ENCODE data around the gene KBTBD13.

Gene KBTBD13

GRCh38 chr15:65060641-65061397 is 15.7 kb upstream of the KBTBD13 start:
- H3K9ac ChIP-seq (ENCODE audit: low read depth, low read length): no peak overlapping the region
- no peak overlapping the region for H3K27ac ChIP-seq (ENCODE audit: low read depth, low read length)
- no peaks in the 10 kb centered on the region for H3K27me3 ChIP-seq (ENCODE audit: insufficient read depth, low read length)
- 95% methylated on average over 6 of the region's 6 CpGs for WGBS
- H3K36me3 ChIP-seq (ENCODE audit: insufficient read depth, low read length): peaks cover 4% of the 10 kb centered on the region; the same call in 1 of the 2 replicates
- H3K9me3 ChIP-seq (ENCODE audit: insufficient read depth, low read depth, low read length): no peaks in the 10 kb centered on the region
- peaks cover 8% of the 10 kb centered on the region; the same call in 1 of the 2 replicates for H3K4me1 ChIP-seq (ENCODE audit: insufficient read depth, low read length)
- H3K4me3 ChIP-seq (ENCODE audit: low read length): no peak overlapping the region

GRCh38 chr15:65062061-65062460 is 14.5 kb upstream of the KBTBD13 start:
- WGBS: 89% methylated on average over 5 of the region's 5 CpGs
- peaks cover 19% of the 10 kb centered on the region for H3K4me1 ChIP-seq (ENCODE audit: insufficient read depth, low read length)

GRCh38 chr15:65062726-65063125 is 13.8 kb upstream of the KBTBD13 start:
- H3K4me3 ChIP-seq (ENCODE audit: low read length): no peak overlapping the region
- H3K27ac ChIP-seq (ENCODE audit: low read depth, low read length): no peak overlapping the region
- H3K36me3 ChIP-seq (ENCODE audit: insufficient read depth, low read length): peaks cover 4% of the 10 kb centered on the region; the same call in 1 of the 2 replicates
- WGBS: 90% methylated on average over 5 of the region's 5 CpGs
- no peaks in the 10 kb centered on the region for H3K27me3 ChIP-seq (ENCODE audit: insufficient read depth, low read length)
- H3K9ac ChIP-seq (ENCODE audit: low read depth, low read length): no peak overlapping the region
- no peaks in the 10 kb centered on the region for H3K9me3 ChIP-seq (ENCODE audit: insufficient read depth, low read depth, low read length)
- peaks cover 23% of the 10 kb centered on the region for H3K4me1 ChIP-seq (ENCODE audit: insufficient read depth, low read length)

More at GRCh38 chr15:65062061-65062460, 14.5 kb upstream of the KBTBD13 start:
- Histone ChIP-seq H3K27ac (ENCODE audit: low read depth, low read length) (no peak overlapping the region), H3K27me3 (ENCODE audit: insufficient read depth, low read length) (no peaks in the 10 kb centered on the region), H3K36me3 (ENCODE audit: insufficient read depth, low read length) (peaks cover 4% of the 10 kb centered on the region; the same call in 1 of the 2 replicates), H3K9me3 (ENCODE audit: insufficient read depth, low read depth, low read length) (no peaks in the 10 kb centered on the region), H3K9ac (ENCODE audit: low read depth, low read length) (no peak overlapping the region), H3K4me3 (ENCODE audit: low read length) (no peak overlapping the region)

- H3K27ac ChIP-seq (ENCODE audit: low read depth, low read length): peak overlapping the region; percentile 70; the same call in 1 of the 2 replicates
- peak overlapping the region; percentile 69 for H3K4me3 ChIP-seq (ENCODE audit: low read length)
- peaks cover 28% of the 10 kb centered on the region for H3K4me1 ChIP-seq (ENCODE audit: insufficient read depth, low read length)
- no peaks in the 10 kb centered on the region for H3K27me3 ChIP-seq (ENCODE audit: insufficient read depth, low read length)
- WGBS: 41% methylated on average over 2 of the region's 3 CpGs
- H3K36me3 ChIP-seq (ENCODE audit: insufficient read depth, low read length): no peaks in the 10 kb centered on the region
- no peaks in the 10 kb centered on the region for H3K9me3 ChIP-seq (ENCODE audit: insufficient read depth, low read depth, low read length)
- H3K9ac ChIP-seq (ENCODE audit: low read depth, low read length): no peak overlapping the region
Measured at GRCh38 chr15:65066001-65066634, 10.4 kb upstream of the KBTBD13 start.

- WGBS: 4% methylated on average over 8 of the region's 9 CpGs
- peak overlapping the region; percentile 70 for H3K9ac ChIP-seq (ENCODE audit: low read depth, low read length)
- H3K9me3 ChIP-seq (ENCODE audit: insufficient read depth, low read depth, low read length): no peaks in the 10 kb centered on the region
- no peaks in the 10 kb centered on the region for H3K27me3 ChIP-seq (ENCODE audit: insufficient read depth, low read length)
- peak overlapping the region; percentile 69 for H3K4me3 ChIP-seq (ENCODE audit: low read length)
- peak overlapping the region; percentile 70; the same call in 1 of the 2 replicates for H3K27ac ChIP-seq (ENCODE audit: low read depth, low read length)
- H3K36me3 ChIP-seq (ENCODE audit: insufficient read depth, low read length): no peaks in the 10 kb centered on the region
- peaks cover 29% of the 10 kb centered on the region for H3K4me1 ChIP-seq (ENCODE audit: insufficient read depth, low read length)
Measured at GRCh38 chr15:65066635-65067316, 9.8 kb upstream of the KBTBD13 start.

GRCh38 chr15:65067317-65067644 is 9.3 kb upstream of the KBTBD13 start:
- H3K4me3 ChIP-seq (ENCODE audit: low read length): peak overlapping the region; percentile 69
- H3K9me3 ChIP-seq (ENCODE audit: insufficient read depth, low read depth, low read length): no peaks in the 10 kb centered on the region
- peak overlapping the region; percentile 70; the same call in 1 of the 2 replicates for H3K27ac ChIP-seq (ENCODE audit: low read depth, low read length)
- H3K27me3 ChIP-seq (ENCODE audit: insufficient read depth, low read length): no peaks in the 10 kb centered on the region
- peak overlapping the region; percentile 70 for H3K9ac ChIP-seq (ENCODE audit: low read depth, low read length)
- WGBS: 2% methylated on average over 8 of the region's 8 CpGs
- H3K4me1 ChIP-seq (ENCODE audit: insufficient read depth, low read length): peaks cover 34% of the 10 kb centered on the region
- no peaks in the 10 kb centered on the region for H3K36me3 ChIP-seq (ENCODE audit: insufficient read depth, low read length)

- no peaks in the 10 kb centered on the region for H3K9me3 ChIP-seq (ENCODE audit: insufficient read depth, low read depth, low read length)
- H3K36me3 ChIP-seq (ENCODE audit: insufficient read depth, low read length): no peaks in the 10 kb centered on the region
- peaks cover 35% of the 10 kb centered on the region for H3K4me1 ChIP-seq (ENCODE audit: insufficient read depth, low read length)
- no peaks in the 10 kb centered on the region for H3K27me3 ChIP-seq (ENCODE audit: insufficient read depth, low read length)
- peak within 1 kb of the TSS; percentile 70 for H3K9ac ChIP-seq (ENCODE audit: low read depth, low read length)
- H3K4me3 ChIP-seq (ENCODE audit: low read length): peak within 1 kb of the TSS; percentile 69
- peak within 1 kb of the TSS; percentile 70; the same call in 1 of the 2 replicates for H3K27ac ChIP-seq (ENCODE audit: low read depth, low read length)
- under 1% methylated on average over 62 of the region's 66 CpGs for WGBS
Measured at GRCh38 chr15:65067645-65068402, 8.7 kb upstream of the KBTBD13 start, which contains the start of gene RASL12. RASL12 (minus strand) TSS chr15:65067991; CDS start chr15:65067835, 156 bp downstream.

GRCh38 chr15:65068403-65068788 is 8.2 kb upstream of the KBTBD13 start:
- Histone ChIP-seq H3K27ac (ENCODE audit: low read depth, low read length) (no peak overlapping the region), H3K27me3 (ENCODE audit: insufficient read depth, low read length) (no peaks in the 10 kb centered on the region), H3K9me3 (ENCODE audit: insufficient read depth, low read depth, low read length) (no peaks in the 10 kb centered on the region), H3K36me3 (ENCODE audit: insufficient read depth, low read length) (no peaks in the 10 kb centered on the region), H3K9ac (ENCODE audit: low read depth, low read length) (peak overlapping the region; percentile 70), H3K4me3 (ENCODE audit: low read length) (peak overlapping the region; percentile 69), H3K4me1 (ENCODE audit: insufficient read depth, low read length) (peaks cover 35% of the 10 kb centered on the region)
- WGBS: 59% methylated on average over 3 of the region's 3 CpGs

GRCh38 chr15:65069179-65069578 is 7.4 kb upstream of the KBTBD13 start:
- Histone ChIP-seq H3K36me3 (ENCODE audit: insufficient read depth, low read length) (no peaks in the 10 kb centered on the region), H3K27me3 (ENCODE audit: insufficient read depth, low read length) (no peaks in the 10 kb centered on the region), H3K4me1 (ENCODE audit: insufficient read depth, low read length) (peaks cover 35% of the 10 kb centered on the region), H3K9me3 (ENCODE audit: insufficient read depth, low read depth, low read length) (no peaks in the 10 kb centered on the region), H3K9ac (ENCODE audit: low read depth, low read length) (no peak overlapping the region), H3K27ac (ENCODE audit: low read depth, low read length) (no peak overlapping the region), H3K4me3 (ENCODE audit: low read length) (no peak overlapping the region)
- 85% methylated on average over 1 of the region's 1 CpG for WGBS

- 95% methylated on average over 5 of the region's 5 CpGs for WGBS
- H3K27me3 ChIP-seq (ENCODE audit: insufficient read depth, low read length): no peaks in the 10 kb centered on the region
- no peaks in the 10 kb centered on the region for H3K9me3 ChIP-seq (ENCODE audit: insufficient read depth, low read depth, low read length)
Measured at GRCh38 chr15:65069779-65070546, 6.6 kb upstream of the KBTBD13 start.

More at GRCh38 chr15:65069779-65070546, 6.6 kb upstream of the KBTBD13 start:
- no peak overlapping the region for H3K9ac ChIP-seq (ENCODE audit: low read depth, low read length)
- peaks cover 33% of the 10 kb centered on the region for H3K4me1 ChIP-seq (ENCODE audit: insufficient read depth, low read length)
- H3K36me3 ChIP-seq (ENCODE audit: insufficient read depth, low read length): no peaks in the 10 kb centered on the region
- no peak overlapping the region for H3K27ac ChIP-seq (ENCODE audit: low read depth, low read length)
- H3K4me3 ChIP-seq (ENCODE audit: low read length): no peak overlapping the region

Measured in HUES64 (cell line).